HG02759 (cell line): ENCODE results near the gene ZC3H14.

Experiments used
- ATAC-seq: cut with Tn5 transposase; IDR thresholded peaks from one replicate; pipeline ENCODE4 v1.9.1; 2021; ENCODE audit warnings: mild to moderate bottlenecking, moderate library complexity; ENCODE audit not compliant: unreplicated experiment

Gene ZC3H14

GRCh38 chr14:88551980-88552431 lies 10.8 kb upstream of the ZC3H14 start:
- ATAC-seq, result no peak

GRCh38 chr14:88552876-88553275 lies 10.0 kb upstream of the ZC3H14 start:
- no peak for ATAC-seq

GRCh38 chr14:88553886-88554456 lies 8.9 kb upstream of the ZC3H14 start:
- no peak for ATAC-seq

- peak; percentile 49 for ATAC-seq
Observed at GRCh38 chr14:88554457-88555286, 8.2 kb upstream of the ZC3H14 start, which contains the start of gene PTPN21. TSS of gene PTPN21 (minus strand) at chr14:88555007. CDS start at chr14:88550417, 4,590 bp downstream.

- ATAC-seq, result no peak
Observed at GRCh38 chr14:88556581-88556980, 6.3 kb upstream of the ZC3H14 start.

GRCh38 chr14:88559852-88560251 lies 3.0 kb upstream of the ZC3H14 start:
- no peak for ATAC-seq

- ATAC-seq, result no peak
Observed at GRCh38 chr14:88562532-88562830, 356 bp upstream of the ZC3H14 start.

GRCh38 chr14:88563845-88564244 lies 1.0 kb downstream of the ZC3H14 start:
- ATAC-seq, result no peak

GRCh38 chr14:88565427-88565826 lies 2.6 kb downstream of the ZC3H14 start:
- ATAC-seq, result no peak

- no peak for ATAC-seq
Observed at GRCh38 chr14:88568196-88568595, 5.4 kb downstream of the ZC3H14 start.

GRCh38 chr14:88572117-88572516 lies 9.3 kb downstream of the ZC3H14 start:
- ATAC-seq, result no peak

- ATAC-seq, result no peak
Observed at GRCh38 chr14:88576222-88576621, 13.4 kb downstream of the ZC3H14 start.

GRCh38 chr14:88584451-88584850 lies 21.6 kb downstream of the ZC3H14 start:
- no peak for ATAC-seq

GRCh38 chr14:88588081-88588480 lies 25.2 kb downstream of the ZC3H14 start:
- ATAC-seq, result no peak

GRCh38 chr14:88590173-88590572 lies 27.3 kb downstream of the ZC3H14 start:
- no peak for ATAC-seq

- no peak for ATAC-seq
Observed at GRCh38 chr14:88592031-88592430, 29.2 kb downstream of the ZC3H14 start.

- no peak for ATAC-seq
Observed at GRCh38 chr14:88597038-88597437, 34.2 kb downstream of the ZC3H14 start.

GRCh38 chr14:88597601-88598000 lies 34.8 kb downstream of the ZC3H14 start:
- no peak for ATAC-seq

GRCh38 chr14:88598097-88598675 lies 35.3 kb downstream of the ZC3H14 start:
- no peak for ATAC-seq

- ATAC-seq, result peak; percentile 39
Observed at GRCh38 chr14:88599326-88599725, 36.5 kb downstream of the ZC3H14 start.

GRCh38 chr14:88599761-88600439 lies 37.1 kb downstream of the ZC3H14 start:
- ATAC-seq, result peak; percentile 95

- no peak for ATAC-seq
Observed at GRCh38 chr14:88604212-88604611, 41.4 kb downstream of the ZC3H14 start.
